ENCODE data around the gene ARHGAP15.

- peak; percentile 86 for TF ChIP-seq CTCF (IDR thresholded peaks at IDR 0.05; ENCODE audit: low read length)
- TF ChIP-seq EZH2 (IDR thresholded peaks at IDR 0.05; ENCODE audit: borderline replicate concordance, low read length): no peak
These were observed 383.9 kb downstream of the ARHGAP15 start for GRCh38 chr2:143513081-143513480.
